Measurements from ENCODE around the gene AFAP1.

The AFAP1 gene

DNA sequence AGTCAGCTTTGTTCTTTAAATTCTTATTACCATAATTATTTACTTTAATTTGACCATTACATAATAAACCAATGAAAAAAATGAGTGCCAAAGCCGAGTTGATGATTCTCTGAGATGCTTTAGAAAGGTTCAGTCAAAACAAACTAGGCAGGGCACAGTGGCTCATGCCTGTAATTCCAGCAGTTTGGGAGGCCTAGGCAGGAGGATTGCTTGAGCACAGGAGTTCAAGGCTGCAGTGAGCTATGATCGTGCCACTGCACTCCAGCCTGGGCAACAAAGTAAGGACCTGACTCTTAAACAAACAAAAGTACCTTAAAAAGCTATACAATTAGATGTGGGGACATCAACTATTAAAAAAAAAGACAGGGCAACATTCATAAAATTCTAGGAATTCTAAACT lies 75.0 kb downstream of the AFAP1 start:
- H3K27me3 ChIP-seq (ENCODE audit: control insufficient read depth, insufficient read depth, low read length): no peaks in the 10 kb centered on the region
- no peaks in the 10 kb centered on the region for H3K36me3 ChIP-seq (ENCODE audit: control insufficient read depth, insufficient read depth, low read length)
- H2AFZ ChIP-seq: no peak overlapping the region
- H3K27ac ChIP-seq: no peak overlapping the region
- H3K4me2 ChIP-seq (ENCODE audit: low read length): no peak overlapping the region
- no peaks in the 10 kb centered on the region for H3K4me1 ChIP-seq
- TF ChIP-seq CTCF (IDR thresholded peaks at IDR 0.05): no peak
- no peaks in the 10 kb centered on the region for H3K9me3 ChIP-seq (ENCODE audit: control insufficient read depth, low read length)
- no peak overlapping the region for H3K9ac ChIP-seq
- no peak overlapping the region for H3K4me3 ChIP-seq (ENCODE audit: low read depth, low read length)
- peaks cover 2% of the 10 kb centered on the region for H3K79me2 ChIP-seq

- Histone ChIP-seq H3K4me1 (no peaks in the 10 kb centered on the region), H3K9ac (no peak overlapping the region), H3K27ac (no peak overlapping the region), H3K4me3 (ENCODE audit: low read depth, low read length) (no peak overlapping the region), H3K27me3 (ENCODE audit: control insufficient read depth, insufficient read depth, low read length) (no peaks in the 10 kb centered on the region), H3K9me3 (ENCODE audit: control insufficient read depth, low read length) (no peaks in the 10 kb centered on the region), H3K79me2 (peaks cover 2% of the 10 kb centered on the region), H3K36me3 (ENCODE audit: control insufficient read depth, insufficient read depth, low read length) (no peaks in the 10 kb centered on the region), H2AFZ (no peak overlapping the region), H3K4me2 (ENCODE audit: low read length) (no peak overlapping the region)
- TF ChIP-seq CTCF (IDR thresholded peaks at IDR 0.05): no peak
Observed at GRCh38 chr4:7863911-7864681, 75.6 kb downstream of the AFAP1 start.

DNA sequence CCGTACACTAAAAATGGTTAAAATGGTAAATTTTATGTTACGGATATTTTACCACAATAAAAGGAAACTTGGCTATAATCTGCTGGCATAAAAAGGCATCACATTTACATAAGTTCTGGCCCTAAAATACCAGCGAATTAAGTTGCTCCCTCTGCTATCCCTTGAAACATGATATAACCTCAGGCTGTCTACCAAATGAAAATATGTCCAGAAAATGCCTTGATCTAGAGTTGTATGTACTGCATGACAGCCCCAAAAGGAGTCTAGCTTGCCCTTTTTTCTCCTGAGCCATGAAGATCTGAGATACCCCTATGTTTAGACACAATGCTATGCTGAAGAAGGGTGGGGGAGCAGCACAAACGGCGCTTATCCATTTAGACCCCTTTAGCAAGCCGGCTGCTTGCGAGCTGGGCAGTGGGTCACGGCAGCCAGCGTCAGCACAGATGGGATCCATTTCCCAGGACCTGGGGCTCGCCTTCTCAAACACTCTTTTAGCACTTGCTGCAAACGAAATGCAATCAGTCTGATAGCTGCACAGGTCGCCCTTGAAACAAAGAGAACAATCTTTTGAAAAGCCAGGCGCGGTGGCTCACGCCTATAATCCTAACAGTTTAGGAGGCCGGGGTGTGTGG lies 77.0 kb downstream of the AFAP1 start:
- Histone ChIP-seq H3K4me3 (ENCODE audit: low read depth, low read length) (no peak overlapping the region), H3K79me2 (peaks cover 5% of the 10 kb centered on the region), H3K4me2 (ENCODE audit: low read length) (no peak overlapping the region), H3K9ac (no peak overlapping the region), H3K36me3 (ENCODE audit: control insufficient read depth, insufficient read depth, low read length) (no peaks in the 10 kb centered on the region), H3K4me1 (no peaks in the 10 kb centered on the region), H3K27me3 (ENCODE audit: control insufficient read depth, insufficient read depth, low read length) (no peaks in the 10 kb centered on the region), H2AFZ (no peak overlapping the region), H3K27ac (no peak overlapping the region), H3K9me3 (ENCODE audit: control insufficient read depth, low read length) (no peaks in the 10 kb centered on the region)
- no peak for TF ChIP-seq CTCF (IDR thresholded peaks at IDR 0.05)

GRCh38 chr4:7861440-7861881 lies 78.2 kb downstream of the AFAP1 start:
- no peak for TF ChIP-seq CTCF (IDR thresholded peaks at IDR 0.05)
- peaks cover 14% of the 10 kb centered on the region for H3K79me2 ChIP-seq
- H3K27ac ChIP-seq: no peak overlapping the region
- no peaks in the 10 kb centered on the region for H3K9me3 ChIP-seq (ENCODE audit: control insufficient read depth, low read length)
- no peaks in the 10 kb centered on the region for H3K36me3 ChIP-seq (ENCODE audit: control insufficient read depth, insufficient read depth, low read length)
- no peak overlapping the region for H3K4me3 ChIP-seq (ENCODE audit: low read depth, low read length)
- H3K9ac ChIP-seq: no peak overlapping the region
- H3K4me2 ChIP-seq (ENCODE audit: low read length): no peak overlapping the region
- no peak overlapping the region for H2AFZ ChIP-seq
- no peaks in the 10 kb centered on the region for H3K4me1 ChIP-seq
- no peaks in the 10 kb centered on the region for H3K27me3 ChIP-seq (ENCODE audit: control insufficient read depth, insufficient read depth, low read length)
